ENCODE measurements around the gene FABP1. TPM values are rescaled to one million over a fixed set of nuclear protein-coding genes. Genes with fewer than 3 reads are reported as not detected.

Gene FABP1
- total and polyA plus RNA-seq, 9 of the 15 experiments (the other 6 are each of a cell fraction or from before 2014, with no cell fraction given) = 0.64 TPM; not detected in 8

DNA sequence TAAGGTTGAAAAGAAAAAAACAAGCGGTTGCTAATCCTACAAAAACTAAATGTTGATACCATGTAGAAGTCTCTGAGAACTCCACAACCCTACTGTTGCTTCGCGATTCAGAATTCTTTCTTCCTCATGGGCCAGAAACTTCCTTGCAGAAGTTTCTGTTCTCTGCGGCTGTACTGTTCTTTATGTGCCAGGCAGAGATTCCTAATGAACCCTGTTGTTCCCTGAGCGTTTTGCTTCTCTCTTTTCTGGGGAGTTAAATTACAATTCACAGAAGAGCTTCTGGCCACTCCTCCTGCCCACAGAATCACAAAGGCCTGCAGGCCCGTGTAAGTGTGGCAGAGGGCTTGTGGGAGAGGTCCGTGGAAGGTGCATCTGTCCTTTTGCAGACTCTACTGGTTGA is 40.5 kb upstream of the FABP1 start:
- Histone ChIP-seq H3K9me3 (replicated peaks; ENCODE audit: control insufficient read depth, insufficient read depth, low read depth, low read length) (no peaks in the 10 kb centered on the region), H3K36me3 (ENCODE audit: control insufficient read depth, insufficient read depth, low read length) (no peaks in the 10 kb centered on the region), H3K79me2 (ENCODE audit: control insufficient read depth, insufficient read depth, low read length) (no peaks in the 10 kb centered on the region), H3K9ac (ENCODE audit: insufficient read depth in 1 of 2, low read depth in 2 of 2, low read length in 2 of 2) (no peak overlapping the region), H3K9me1 (ENCODE audit: control insufficient read depth, insufficient read depth, low read length) (no peaks in the 10 kb centered on the region), H3K27me3 (ENCODE audit: control insufficient read depth in 2 of 2, insufficient read depth in 2 of 2, low read length in 2 of 2) (peaks cover 13 to 21% of the 10 kb centered on the region in 2 experiments; a peak in 3 of 5 replicates), H3K27ac (ENCODE audit: extremely low read depth, low read depth, low read length) (no peak overlapping the region), H3K4me2 (ENCODE audit: insufficient read depth, low read length) (no peak overlapping the region), H3K4me1 (replicated peaks in 1 of 2; ENCODE audit: control insufficient read depth in 2 of 2, insufficient read depth in 2 of 2, low read length in 2 of 2) (peaks cover 0 to 3% of the 10 kb centered on the region in 2 experiments; a peak in 1 of 5 replicates), H3K4me3 (no peak overlapping the region), H2AFZ (ENCODE audit: low read depth, low read length) (no peak overlapping the region), H4K20me1 (replicated peaks; ENCODE audit: control insufficient read depth, insufficient read depth, low read length) (no peaks in the 10 kb centered on the region)
- FAIRE-seq = no peak
- in situ Hi-C loops (cut with MboI) = no loop called here
- intact Hi-C loops (cut with micrococcal nuclease) = no loop called here
- ChIA-PET CTCF (ENCODE audit: low intra/inter-chr PET ratio) (no interaction called here), POLR2A (interaction anchor here (1.6 kb wide), 1 partner anchor 153 kb away, joined by 6 read pairs; no protein-coding TSS in a partner anchor)
- 1% methylated on average over 7 of the region's 7 CpGs for WGBS (ENCODE audit: insufficient coverage, low coverage, missing lambda C conversion rate)
- DNase-seq (ENCODE audit: extremely low read depth in 1 of 4, low spot score in 3 of 4) = no peak
- no peak for ATAC-seq
- TF ChIP-seq SREBF2 (CRISPR knock-in tag; IDR thresholded peaks at IDR 0.05) = no peak
- TF ChIP-seq, protein P1, sequence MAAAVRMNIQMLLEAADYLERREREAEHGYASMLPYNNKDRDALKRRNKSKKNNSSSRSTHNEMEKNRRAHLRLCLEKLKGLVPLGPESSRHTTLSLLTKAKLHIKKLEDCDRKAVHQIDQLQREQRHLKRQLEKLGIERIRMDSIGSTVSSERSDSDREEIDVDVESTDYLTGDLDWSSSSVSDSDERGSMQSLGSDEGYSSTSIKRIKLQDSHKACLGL (CRISPR knock-in tag; IDR thresholded peaks at IDR 0.05; ENCODE audit: borderline replicate concordance, poor library complexity, severe bottlenecking) = no peak
- no peak for TF ChIP-seq NFRKB (IDR thresholded peaks at IDR 0.05; ENCODE audit: low read depth)
- TF ChIP-seq, protein P2, sequence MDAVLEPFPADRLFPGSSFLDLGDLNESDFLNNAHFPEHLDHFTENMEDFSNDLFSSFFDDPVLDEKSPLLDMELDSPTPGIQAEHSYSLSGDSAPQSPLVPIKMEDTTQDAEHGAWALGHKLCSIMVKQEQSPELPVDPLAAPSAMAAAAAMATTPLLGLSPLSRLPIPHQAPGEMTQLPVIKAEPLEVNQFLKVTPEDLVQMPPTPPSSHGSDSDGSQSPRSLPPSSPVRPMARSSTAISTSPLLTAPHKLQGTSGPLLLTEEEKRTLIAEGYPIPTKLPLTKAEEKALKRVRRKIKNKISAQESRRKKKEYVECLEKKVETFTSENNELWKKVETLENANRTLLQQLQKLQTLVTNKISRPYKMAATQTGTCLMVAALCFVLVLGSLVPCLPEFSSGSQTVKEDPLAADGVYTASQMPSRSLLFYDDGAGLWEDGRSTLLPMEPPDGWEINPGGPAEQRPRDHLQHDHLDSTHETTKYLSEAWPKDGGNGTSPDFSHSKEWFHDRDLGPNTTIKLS (IDR thresholded peaks at IDR 0.05; ENCODE audit: borderline replicate concordance, low read depth) = no peak
- no peak for TF ChIP-seq SLC30A9 (CRISPR knock-in tag; IDR thresholded peaks at IDR 0.05)
- TF ChIP-seq, protein P3, sequence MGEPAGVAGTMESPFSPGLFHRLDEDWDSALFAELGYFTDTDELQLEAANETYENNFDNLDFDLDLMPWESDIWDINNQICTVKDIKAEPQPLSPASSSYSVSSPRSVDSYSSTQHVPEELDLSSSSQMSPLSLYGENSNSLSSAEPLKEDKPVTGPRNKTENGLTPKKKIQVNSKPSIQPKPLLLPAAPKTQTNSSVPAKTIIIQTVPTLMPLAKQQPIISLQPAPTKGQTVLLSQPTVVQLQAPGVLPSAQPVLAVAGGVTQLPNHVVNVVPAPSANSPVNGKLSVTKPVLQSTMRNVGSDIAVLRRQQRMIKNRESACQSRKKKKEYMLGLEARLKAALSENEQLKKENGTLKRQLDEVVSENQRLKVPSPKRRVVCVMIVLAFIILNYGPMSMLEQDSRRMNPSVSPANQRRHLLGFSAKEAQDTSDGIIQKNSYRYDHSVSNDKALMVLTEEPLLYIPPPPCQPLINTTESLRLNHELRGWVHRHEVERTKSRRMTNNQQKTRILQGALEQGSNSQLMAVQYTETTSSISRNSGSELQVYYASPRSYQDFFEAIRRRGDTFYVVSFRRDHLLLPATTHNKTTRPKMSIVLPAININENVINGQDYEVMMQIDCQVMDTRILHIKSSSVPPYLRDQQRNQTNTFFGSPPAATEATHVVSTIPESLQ (CRISPR knock-in tag; IDR thresholded peaks at IDR 0.05) = no peak
- TF ChIP-seq, protein P4, sequence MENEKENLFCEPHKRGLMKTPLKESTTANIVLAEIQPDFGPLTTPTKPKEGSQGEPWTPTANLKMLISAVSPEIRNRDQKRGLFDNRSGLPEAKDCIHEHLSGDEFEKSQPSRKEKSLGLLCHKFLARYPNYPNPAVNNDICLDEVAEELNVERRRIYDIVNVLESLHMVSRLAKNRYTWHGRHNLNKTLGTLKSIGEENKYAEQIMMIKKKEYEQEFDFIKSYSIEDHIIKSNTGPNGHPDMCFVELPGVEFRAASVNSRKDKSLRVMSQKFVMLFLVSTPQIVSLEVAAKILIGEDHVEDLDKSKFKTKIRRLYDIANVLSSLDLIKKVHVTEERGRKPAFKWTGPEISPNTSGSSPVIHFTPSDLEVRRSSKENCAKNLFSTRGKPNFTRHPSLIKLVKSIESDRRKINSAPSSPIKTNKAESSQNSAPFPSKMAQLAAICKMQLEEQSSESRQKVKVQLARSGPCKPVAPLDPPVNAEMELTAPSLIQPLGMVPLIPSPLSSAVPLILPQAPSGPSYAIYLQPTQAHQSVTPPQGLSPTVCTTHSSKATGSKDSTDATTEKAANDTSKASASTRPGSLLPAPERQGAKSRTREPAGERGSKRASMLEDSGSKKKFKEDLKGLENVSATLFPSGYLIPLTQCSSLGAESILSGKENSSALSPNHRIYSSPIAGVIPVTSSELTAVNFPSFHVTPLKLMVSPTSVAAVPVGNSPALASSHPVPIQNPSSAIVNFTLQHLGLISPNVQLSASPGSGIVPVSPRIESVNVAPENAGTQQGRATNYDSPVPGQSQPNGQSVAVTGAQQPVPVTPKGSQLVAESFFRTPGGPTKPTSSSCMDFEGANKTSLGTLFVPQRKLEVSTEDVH (IDR thresholded peaks at IDR 0.05; ENCODE audit: low read depth, partially characterized antibody) = no peak
- TF ChIP-seq NR1H2 (CRISPR knock-in tag; IDR thresholded peaks at IDR 0.05) = no peak
- no peak for TF ChIP-seq RAD51 (IDR thresholded peaks at IDR 0.05; ENCODE audit: borderline replicate concordance, low read depth)
- TF ChIP-seq ZKSCAN1 (IDR thresholded peaks at IDR 0.05; ENCODE audit: low read depth, low read length) = no peak
- no peak for TF ChIP-seq WHSC1 (IDR thresholded peaks at IDR 0.05; ENCODE audit: low read length)
- no TSS peak for BruUV-seq (replicated peaks)

Measured in K562 (cell line).